ENCODE data around the gene SIN3A.
"Not testable (repeated sequence)": the region's sequence is repeated elsewhere in the genome, so short reads cannot be mapped to it uniquely, and the experiment has no call there.

SIN3A gene

DNA sequence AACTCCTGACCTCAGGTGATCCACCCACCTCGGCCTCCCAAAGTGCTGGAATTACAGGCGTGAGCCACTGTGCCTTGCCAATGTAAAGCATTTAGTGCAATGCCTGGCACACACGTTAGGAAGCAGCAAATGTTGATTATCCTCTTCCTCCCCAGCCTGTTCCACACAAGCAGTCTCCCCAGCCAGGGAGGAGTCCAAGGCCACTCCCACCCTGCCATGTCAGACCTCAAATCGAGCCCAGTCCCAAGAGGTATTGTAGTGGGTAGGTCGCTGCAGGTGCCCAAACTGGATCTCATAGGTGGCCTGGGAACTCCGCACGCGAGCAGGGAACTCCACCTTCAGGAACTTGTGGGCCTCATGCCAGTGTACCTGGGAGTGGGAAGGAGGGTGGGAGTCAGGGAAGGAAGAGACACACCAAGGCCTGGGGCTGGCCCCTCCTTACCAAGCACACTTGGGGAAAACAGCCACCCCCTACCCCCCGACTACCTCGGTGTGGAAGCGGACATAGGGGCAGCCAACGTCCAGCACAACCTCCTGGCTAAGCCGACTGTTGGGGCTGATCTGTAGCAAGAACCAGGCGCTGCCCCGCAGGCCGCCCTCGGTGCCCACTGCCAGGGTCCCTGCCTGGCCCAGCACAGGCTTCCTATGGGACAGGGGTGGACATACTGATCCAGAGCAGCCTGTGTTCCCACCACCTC, 93.4 kb downstream of the SIN3A start:
- no peak for DNase-seq (ENCODE audit: low read depth in 2 of 2)

DNA sequence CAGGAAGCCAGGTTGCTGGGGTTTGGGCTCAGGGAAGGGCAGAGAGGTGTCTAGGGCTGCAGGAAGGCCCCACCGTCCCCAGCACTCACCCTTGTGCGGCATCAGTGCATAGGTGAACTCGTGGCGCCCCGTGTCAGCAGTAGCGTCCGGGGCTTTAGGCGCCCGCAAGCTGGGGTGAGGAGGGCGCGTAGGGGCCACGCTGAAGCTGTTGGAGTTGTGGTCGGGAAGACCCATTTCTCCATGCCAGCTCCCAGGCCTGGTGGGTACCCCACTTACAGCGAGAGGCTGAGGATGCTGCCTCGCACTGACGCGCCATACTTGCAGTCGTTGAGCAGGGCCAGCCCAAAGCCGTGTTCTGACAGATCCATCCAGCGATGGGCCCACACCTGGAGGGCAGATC, 95.0 kb downstream of the SIN3A start:
- no peak for DNase-seq (ENCODE audit: low read depth in 2 of 2)

DNA sequence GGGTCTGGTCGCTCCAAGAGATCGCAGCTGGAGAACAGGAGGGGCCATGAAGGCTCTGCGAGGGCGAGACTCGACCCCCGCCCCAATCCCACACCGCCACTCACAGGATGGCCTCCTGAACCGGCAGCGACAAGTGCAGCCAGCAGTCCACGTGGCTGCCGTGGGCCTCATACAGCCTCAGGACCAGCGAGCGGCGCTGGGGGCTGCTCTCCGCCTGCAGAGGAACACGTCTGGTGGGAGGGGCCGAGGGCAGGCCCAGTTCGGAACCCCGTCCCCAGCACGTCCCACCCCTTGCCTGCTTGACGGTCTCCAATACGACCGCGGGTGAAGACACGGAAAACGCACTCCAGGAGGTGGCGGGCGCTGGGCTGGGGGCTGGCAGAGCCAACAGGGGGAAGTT, 95.5 kb downstream of the SIN3A start:
- DNase-seq (ENCODE audit: low read depth in 2 of 2) = no peak

DNA sequence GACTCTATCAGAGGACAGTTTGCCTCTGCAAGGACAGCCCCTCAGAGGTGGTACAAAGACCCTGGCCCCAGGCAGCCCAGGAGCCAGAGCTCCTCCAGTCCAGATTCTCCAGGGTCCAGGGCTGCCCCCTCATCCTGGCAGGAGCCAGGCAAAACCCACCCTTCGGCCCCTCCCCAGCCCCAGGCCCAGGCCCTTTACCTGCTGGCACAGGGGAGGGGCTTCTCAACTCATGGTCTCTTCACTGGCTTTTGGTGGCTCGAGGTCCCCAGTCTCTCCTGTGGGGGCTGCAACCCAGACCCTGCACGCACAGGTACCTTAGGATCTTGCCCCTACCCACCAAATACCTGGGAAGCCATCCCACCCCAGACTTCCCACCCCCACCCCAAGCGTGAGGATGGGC, 96.1 kb downstream of the SIN3A start:
- no peak for DNase-seq (ENCODE audit: low read depth in 2 of 2)

DNA sequence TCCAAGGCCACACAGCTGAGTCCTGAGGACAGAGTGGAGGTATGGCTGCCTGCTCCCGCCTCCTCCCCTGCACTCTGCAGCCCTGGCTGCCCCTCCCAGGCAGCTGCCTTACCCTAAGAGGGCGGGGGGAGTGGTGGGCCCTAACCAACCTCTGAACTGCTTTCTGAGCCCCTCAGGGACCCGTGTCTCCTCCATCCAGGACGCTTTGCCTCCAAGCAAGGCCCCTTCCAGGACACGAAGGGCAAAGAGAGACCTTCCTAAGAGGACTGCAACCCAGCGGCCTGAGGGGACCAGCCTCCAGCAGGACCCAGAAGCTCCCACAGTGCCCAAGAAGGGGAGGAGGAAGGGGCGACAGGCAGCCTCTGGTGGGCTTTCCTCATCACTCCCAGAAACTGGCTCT, 97.0 kb downstream of the SIN3A start:
- DNase-seq (ENCODE audit: low read depth in 2 of 2) = no peak

DNA sequence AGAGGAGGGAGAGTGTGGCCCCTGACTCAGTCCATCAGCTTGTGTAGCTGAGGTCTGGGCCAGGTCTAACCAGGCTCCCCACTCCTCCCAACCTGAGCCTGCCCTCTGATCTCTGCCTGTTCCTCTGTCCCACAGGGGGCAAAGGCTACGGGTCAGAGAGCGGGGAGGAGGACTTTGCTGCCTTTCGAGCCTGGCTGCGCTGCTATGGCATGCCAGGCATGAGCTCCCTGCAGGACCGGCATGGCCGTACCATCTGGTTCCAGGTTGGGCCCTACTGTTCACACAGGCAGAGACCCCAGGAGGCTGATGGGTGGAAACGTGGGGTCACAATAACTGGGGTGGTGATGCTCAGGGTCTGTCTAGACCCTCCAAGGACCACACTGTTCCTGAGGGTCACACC, 97.9 kb downstream of the SIN3A start:
- no peak for DNase-seq (ENCODE audit: low read depth in 2 of 2)

DNA sequence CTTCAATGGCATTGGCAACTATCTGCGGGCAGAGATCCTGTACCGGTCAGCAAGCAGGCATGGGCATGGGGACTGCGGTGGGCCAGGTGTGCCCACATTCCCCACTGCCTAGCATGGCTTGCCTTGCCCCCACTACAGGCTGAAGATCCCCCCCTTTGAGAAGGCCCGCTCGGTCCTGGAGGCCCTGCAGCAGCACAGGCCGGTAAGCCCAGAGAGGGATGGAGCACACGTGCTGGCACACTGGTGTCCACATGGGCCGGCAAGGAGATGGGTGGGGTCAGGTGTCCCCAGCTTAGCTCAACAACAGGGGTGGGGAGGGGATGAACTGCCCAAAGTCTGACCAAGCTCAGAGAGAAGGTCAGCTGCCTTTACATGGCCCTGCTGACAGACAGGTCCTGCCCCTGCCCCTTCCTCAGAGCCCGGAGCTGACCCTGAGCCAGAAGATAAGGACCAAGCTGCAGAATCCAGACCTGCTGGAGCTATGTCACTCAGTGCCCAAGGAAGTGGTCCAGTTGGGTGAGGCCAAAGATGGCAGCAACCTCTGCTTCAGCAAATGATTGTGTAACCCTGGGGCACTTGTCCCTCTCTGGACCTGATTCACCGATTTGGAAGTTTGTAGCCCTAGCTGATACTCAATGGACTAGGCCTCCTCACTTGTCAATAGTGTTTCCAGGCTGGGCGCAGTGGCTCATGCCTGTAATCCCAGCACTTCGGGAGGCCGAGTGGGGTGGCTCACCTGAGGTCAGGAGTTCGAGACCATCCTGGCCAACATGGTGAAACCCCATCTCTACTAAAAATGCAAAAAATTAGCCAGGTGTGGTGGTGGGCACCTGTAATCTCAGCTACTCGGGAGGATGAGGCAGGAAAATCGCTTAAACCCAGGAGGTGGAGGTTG, 99.1 kb downstream of the SIN3A start:
- DNase-seq (ENCODE audit: low read depth in 2 of 2) = no peak

DNA sequence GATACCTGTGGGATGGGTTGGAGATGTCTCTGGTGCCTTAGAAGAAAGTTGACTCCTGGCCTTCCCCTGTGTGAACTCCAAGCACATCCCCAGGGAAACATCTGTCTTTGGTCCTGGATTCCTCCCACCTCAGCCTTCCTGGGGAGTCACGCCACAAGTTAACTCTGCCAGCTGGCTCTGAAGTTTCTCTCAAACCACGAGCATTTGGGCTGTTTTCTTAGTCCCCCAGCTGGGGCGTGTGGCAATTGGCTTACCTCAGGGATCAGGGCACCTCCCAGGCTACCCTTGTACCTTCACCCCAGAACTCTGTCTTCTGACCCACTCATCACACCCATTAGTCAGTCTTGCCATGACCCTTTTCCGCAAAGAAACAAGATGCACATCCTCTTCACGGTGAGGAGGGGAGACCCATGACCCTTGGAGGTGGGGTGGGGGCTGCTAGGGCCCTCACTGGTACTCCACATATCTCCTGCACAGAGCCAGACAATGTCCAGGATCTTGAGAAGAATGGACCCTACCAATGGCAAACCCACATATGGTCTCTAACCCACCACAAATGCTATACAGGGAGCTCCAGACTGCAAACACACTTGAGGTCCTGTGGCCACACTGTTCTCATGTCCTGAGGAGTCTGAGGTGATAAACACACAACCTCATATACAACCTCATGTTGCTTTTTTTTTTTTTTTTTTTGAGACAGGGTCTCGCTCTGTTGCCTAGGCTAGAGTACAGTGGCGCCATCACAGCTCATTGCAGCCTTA, 100.7 kb downstream of the SIN3A start:
- DNase-seq (ENCODE audit: low read depth in 2 of 2) = no peak

DNA sequence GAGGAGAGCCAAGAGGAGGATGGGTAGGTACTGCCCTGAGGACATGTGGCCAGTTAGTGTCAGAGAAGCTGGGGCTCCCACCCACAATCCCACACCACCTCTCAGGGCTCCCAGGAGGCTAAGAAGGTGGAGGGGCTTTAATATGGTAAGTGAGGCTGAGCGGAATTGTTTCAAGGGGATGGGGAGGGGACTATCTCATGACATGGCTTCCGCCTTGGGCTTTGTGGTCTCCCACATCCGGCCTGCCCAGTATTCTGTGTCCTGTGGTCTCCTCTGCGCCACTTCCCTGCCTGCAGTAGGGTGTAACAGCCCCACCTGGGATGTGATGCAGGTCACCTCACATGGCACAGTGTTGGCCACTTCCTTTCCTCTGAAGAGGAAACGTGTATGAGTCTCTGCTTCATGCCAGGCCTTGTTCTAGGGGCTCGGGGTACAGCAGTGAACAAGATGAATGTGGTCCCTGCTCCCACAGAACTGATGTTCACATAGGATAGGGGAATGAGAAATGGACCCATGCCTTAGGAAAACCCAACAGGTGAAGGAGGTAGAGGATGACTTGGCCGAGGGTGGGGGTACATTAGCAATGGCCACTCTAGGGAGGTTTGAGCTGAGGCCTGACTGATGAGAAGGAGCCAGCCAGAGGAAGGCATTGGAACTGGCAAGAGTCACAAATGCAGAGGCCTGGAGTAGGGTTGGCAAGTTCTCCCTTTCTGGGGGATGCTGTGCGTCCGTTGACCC, 101.5 kb downstream of the SIN3A start:
- peak; percentile 52 to 59 for DNase-seq (ENCODE audit: low read depth in 2 of 2)

DNA sequence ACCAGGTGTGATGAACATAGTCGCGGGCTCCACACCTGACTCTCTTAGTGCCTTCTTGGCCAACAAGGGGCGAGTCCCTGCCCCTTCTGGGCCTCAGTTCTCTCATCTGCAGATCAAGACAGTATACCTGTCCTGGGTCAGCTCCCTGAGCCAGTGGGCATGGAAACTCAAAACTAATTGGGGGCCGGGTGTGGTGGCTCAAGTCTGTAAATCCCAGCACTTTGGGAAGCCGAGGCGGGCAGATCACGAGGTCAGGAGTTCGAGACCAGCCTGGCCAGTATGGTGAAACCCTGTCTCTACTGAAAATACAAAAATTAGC, 102.2 kb downstream of the SIN3A start:
- DNase-seq (ENCODE audit: low read depth in 2 of 2) = not testable (repeated sequence)

DNA sequence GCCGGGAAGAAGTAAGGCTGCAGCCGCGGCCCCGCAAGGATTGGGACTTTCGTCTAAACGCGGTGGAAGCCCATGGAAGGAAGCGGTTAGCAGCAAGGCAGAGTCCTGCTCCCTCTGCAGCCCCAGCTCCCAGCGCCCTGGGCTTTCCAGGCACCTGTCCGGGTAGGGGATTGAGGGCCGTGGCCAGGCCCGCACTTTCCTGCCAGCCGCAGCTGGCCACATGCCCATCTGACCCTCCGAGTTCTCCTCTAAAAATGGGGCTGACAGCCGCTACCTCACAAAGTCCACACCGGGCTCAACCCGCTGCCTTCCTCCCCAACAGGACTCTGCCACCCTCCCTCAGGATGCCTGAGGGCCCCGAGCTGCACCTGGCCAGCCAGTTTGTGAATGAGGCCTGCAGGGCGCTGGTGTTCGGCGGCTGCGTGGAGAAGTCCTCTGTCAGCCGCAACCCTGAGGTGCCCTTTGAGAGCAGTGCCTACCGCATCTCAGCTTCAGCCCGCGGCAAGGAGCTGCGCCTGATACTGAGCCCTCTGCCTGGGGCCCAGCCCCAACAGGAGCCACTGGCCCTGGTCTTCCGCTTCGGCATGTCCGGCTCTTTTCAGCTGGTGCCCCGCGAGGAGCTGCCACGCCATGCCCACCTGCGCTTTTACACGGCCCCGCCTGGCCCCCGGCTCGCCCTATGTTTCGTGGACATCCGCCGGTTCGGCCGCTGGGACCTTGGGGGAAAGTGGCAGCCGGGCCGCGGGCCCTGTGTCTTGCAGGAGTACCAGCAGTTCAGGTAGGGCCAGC, 102.7 kb downstream of the SIN3A start:
- DNase-seq (ENCODE audit: low read depth in 2 of 2) = no peak

DNA sequence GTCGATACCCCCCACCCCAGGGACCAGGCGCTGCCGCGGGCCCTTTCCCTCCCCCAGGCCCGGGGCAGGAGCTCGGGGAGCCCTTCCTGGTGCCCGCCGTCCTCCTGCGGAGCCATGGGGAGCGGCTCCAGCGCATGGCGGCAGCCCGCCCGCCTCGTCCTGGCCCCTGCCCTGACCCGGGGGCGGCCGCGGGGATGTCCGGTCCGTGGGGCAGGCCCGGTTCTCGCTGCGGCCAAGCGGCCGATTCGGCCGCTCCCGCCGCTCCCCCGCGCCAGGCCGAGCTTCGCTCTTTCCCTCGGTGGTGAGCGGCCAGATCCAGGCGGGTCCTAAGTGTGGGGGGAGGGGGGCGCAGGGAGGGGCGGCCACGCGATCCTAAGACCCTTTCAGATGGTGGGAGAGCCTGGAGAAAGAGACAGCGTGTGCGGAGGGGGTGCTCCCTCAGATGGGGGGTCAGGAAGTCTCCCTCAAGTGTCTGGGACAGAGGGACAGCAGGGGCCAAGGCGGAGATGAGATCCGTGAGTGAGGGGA, 103.4 kb downstream of the SIN3A start:
- DNase-seq (ENCODE audit: low read depth in 2 of 2) = no peak

DNA sequence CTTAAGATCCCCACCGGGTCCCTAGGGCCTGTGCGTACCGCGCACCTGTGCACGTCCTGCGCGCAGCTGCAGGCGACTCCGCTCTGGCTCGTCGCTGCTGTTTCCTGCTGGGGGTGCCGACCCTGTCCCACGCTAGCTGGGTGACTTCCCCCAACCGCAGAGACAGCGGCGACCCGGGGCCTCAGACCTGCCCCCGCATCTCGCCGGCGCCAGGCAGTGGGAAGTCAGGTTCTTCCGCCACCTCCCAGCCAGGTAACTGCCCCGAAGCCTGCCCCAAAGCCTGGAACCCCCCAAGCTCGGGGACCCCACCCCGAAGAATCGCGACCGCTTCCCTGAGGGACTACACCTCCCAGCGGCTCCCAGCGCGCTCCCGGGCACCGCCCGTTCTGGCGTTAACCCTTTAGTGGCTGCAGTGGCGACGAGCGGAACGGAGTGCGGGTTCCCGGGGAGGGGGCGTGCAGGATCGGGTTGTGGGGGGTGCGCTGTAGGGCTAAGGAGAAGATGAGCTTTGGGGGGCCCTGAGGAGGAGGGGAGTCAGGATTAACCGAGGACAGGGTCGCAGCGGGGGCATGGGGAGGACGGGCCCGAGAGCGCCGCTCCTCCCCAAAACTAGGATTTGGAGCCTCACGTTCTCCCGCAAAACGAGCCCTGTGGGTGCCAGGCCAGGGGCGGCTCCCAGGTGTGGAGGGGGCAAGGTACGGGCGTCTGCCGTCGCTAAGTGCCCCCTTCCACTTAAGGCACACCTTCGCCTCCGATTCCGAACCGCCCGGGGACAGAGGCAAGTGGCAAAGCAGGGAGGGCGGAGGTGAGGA, 104.1 kb downstream of the SIN3A start:
- DNase-seq (ENCODE audit: low read depth in 2 of 2) = peak in 1 of 2 donors; percentile 11

DNA sequence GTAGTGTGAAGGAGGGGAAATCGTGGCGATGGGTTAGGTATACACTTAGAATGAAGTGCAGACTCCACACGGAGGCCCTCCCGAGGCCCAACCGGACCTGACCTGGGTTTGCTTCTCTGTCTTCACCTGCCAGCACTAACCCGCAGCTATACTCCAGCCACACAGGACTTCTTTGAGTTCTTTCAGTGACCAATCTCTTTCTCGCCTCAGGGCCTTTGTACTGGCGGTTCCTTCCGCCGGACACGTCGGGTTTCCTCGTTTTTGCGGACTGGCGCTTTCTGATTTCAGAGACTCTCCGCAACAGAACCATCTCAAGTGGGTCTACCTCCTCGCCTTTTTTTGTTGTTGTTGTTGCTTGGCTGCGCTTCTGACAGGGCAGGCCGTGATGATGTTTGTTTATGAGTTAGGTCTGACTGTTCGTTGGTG, 104.7 kb downstream of the SIN3A start, which contains the start of gene NEIL1:
Gene NEIL1, plus strand, starts transcription at position 244 of the 426 bp plus-strand sequence. CDS start 1,867 bp downstream, outside the sequence.
- no peak for DNase-seq (ENCODE audit: low read depth in 2 of 2)

DNA sequence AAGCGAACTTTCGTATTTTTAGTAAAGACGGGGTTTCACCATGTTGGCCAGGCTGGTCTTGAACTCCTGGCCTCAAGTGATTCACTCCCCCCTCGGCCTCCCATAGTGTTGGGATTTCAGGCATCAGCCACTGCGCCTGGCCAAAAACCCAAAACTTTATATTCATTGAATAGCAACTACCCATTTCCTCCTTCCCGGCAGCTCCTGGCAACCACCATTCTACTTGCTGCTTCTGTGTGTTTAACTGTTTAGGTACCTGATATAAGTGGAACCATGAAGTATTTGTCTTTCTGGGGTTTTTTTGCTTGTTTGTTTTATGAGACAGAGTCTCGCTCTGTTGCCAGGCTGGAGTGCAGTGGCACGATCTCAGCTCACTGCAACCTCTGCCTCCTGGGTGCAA, 107.5 kb downstream of the SIN3A start:
- not testable (repeated sequence) for DNase-seq (ENCODE audit: low read depth in 2 of 2)

DNA sequence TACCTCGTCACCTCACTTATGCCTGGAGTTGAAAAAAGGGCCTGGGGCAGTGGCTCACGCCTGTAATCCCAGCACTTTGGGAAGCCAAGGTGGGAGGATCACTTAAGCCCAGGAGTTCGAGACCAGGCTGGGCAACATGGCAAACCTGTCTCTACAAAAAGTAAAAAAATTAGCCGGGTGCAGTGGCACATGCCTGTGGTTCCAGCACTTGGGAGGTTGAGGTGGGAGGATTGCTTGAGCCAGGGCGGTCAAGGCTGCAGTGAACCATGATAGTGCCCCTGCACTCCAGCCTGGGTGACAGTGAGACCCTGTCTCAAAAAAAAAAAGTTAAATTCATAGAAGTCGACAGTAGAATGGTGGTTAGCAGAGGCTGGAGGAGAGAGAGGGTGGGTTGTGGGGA, 109.3 kb downstream of the SIN3A start:
- DNase-seq (ENCODE audit: low read depth in 2 of 2) = no peak

DNA sequence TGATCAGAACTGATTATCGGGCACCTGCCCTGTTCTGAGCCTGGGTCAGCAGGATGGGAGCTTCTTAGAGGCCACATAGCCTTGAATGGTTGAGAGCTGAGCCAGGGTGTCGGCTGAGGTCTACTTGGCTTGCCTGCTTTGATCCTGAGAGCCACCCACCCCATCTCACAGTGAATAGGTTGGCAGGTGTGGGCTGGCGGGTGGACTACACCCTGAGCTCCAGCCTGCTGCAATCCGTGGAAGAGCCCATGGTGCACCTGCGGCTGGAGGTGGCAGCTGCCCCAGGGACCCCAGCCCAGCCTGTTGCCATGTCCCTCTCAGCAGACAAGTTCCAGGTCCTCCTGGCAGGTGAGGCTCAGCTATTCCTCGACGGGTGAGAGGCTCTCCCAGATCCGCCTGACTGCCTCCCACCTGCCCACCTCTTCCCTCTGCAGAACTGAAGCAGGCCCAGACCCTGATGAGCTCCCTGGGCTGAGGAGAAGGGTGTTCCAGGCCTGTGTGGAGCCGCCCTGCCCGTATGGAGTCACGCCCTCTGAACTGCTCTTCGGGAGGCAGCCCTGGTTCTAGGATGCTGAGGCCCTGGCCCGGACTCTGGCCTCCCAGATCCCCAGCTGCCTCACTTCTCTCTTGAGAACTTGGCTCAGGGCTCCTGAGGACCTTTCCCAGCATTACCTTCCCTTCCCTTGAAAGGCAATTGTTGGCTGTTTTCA, 111.8 kb downstream of the SIN3A start:
- no peak for DNase-seq (ENCODE audit: low read depth in 2 of 2)

DNA sequence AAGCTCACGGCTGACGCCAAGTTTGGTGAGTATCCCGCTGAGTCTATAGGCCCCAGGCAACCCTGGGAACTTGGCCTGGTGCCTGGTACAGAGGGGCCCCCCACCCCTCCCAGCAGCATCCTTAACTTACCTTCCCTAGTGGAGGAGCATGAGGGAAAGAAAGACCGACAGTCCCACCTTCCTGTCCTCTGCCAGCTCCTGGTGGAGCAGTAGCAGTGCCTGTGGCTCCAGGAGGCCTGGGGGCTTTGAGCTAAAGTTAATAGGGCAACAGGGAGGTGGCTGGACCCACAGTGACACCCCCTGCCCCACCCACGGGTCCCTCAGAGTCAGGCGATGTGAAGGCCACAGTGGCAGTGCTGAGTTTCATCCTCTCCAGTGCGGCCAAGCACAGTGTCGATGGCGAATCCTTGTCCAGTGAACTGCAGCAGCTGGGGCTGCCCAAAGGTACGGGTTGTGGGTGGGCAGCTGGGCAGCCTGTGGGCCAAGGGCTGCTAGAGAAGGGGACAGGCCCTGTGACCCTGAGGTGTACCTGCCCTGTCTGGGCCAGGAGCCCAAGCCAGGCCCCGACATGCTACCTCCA, 112.7 kb downstream of the SIN3A start:
- no peak for DNase-seq (ENCODE audit: low read depth in 2 of 2)
